ENCODE data around the gene DCLRE1C. TPM values are rescaled to one million over a fixed set of nuclear protein-coding genes. Genes with fewer than 3 reads are reported as not detected.

The DCLRE1C gene
- total RNA-seq, 4 donors from 2014 or later = 7.1 to 17.5 (median 13.0) TPM

GRCh38 chr10:14891151-14891550, 62.7 kb downstream of the DCLRE1C start:
- H3K9me3 ChIP-seq = no peaks in the 10 kb centered on the region
- DNase-seq (ENCODE audit: low spot score in 2 of 2) = no peak
- no peak overlapping the region for H3K27ac ChIP-seq
- no peak for TF ChIP-seq POLR2AphosphoS5 (IDR thresholded peaks at IDR 0.05)
- TF ChIP-seq CTCF (IDR thresholded peaks at IDR 0.05) = no peak
- TF ChIP-seq EP300 (IDR thresholded peaks at IDR 0.05) = no peak
- TF ChIP-seq POLR2A (IDR thresholded peaks at IDR 0.05) = no peak
- H3K36me3 ChIP-seq = no peaks in the 10 kb centered on the region
- WGBS = 92% methylated on average over 1 of the region's 1 CpG
- H3K4me1 ChIP-seq = no peaks in the 10 kb centered on the region
- no peaks in the 10 kb centered on the region for H3K27me3 ChIP-seq
- H3K4me3 ChIP-seq = no peak overlapping the region

GRCh38 chr10:14889318-14889717, 64.6 kb downstream of the DCLRE1C start:
- Histone ChIP-seq H3K4me1 (no peaks in the 10 kb centered on the region), H3K27ac (no peak overlapping the region), H3K4me3 (no peak overlapping the region), H3K9me3 (no peaks in the 10 kb centered on the region), H3K27me3 (no peaks in the 10 kb centered on the region), H3K36me3 (no peaks in the 10 kb centered on the region)
- no peak for DNase-seq (ENCODE audit: low spot score in 2 of 2)
- TF ChIP-seq POLR2AphosphoS5 (IDR thresholded peaks at IDR 0.05) (no peak), CTCF (IDR thresholded peaks at IDR 0.05) (no peak), EP300 (IDR thresholded peaks at IDR 0.05) (no peak), POLR2A (IDR thresholded peaks at IDR 0.05) (no peak)
- 83% methylated on average over 2 of the region's 2 CpGs for WGBS

GRCh38 chr10:14884082-14884481, 69.8 kb downstream of the DCLRE1C start:
- WGBS = 89% methylated on average over 3 of the region's 3 CpGs
- H3K4me3 ChIP-seq = no peak overlapping the region
- H3K9me3 ChIP-seq = no peaks in the 10 kb centered on the region
- H3K27me3 ChIP-seq = no peaks in the 10 kb centered on the region
- TF ChIP-seq POLR2A (IDR thresholded peaks at IDR 0.05) = no peak
- no peak for TF ChIP-seq EP300 (IDR thresholded peaks at IDR 0.05)
- TF ChIP-seq CTCF (IDR thresholded peaks at IDR 0.05) = no peak
- peaks cover 13% of the 10 kb centered on the region for H3K4me1 ChIP-seq
- H3K27ac ChIP-seq = no peak overlapping the region
- DNase-seq (ENCODE audit: low spot score in 2 of 2) = no peak
- H3K36me3 ChIP-seq = no peaks in the 10 kb centered on the region

- Histone ChIP-seq H3K27ac (no peak overlapping the region), H3K4me3 (peak overlapping the region; percentile 72), H3K9me3 (no peaks in the 10 kb centered on the region), H3K27me3 (no peaks in the 10 kb centered on the region), H3K36me3 (no peaks in the 10 kb centered on the region), H3K4me1 (peaks cover 32% of the 10 kb centered on the region)
- 58% methylated on average over 7 of the region's 7 CpGs for WGBS
- no peak for DNase-seq (ENCODE audit: low spot score in 2 of 2)
- TF ChIP-seq POLR2AphosphoS5 (IDR thresholded peaks at IDR 0.05) (no peak), EP300 (IDR thresholded peaks at IDR 0.05) (no peak), POLR2A (IDR thresholded peaks at IDR 0.05) (no peak), CTCF (IDR thresholded peaks at IDR 0.05) (no peak)
These were observed 73.7 kb downstream of the DCLRE1C start for GRCh38 chr10:14880229-14880628.

- no peak for DNase-seq (ENCODE audit: low spot score in 2 of 2)
- Histone ChIP-seq H3K27me3 (no peaks in the 10 kb centered on the region), H3K36me3 (no peaks in the 10 kb centered on the region), H3K27ac (no peak overlapping the region), H3K4me3 (peak overlapping the region; percentile 72), H3K4me1 (peaks cover 32% of the 10 kb centered on the region), H3K9me3 (no peaks in the 10 kb centered on the region)
- TF ChIP-seq POLR2A (IDR thresholded peaks at IDR 0.05) (no peak), CTCF (IDR thresholded peaks at IDR 0.05) (no peak), POLR2AphosphoS5 (IDR thresholded peaks at IDR 0.05) (no peak), EP300 (IDR thresholded peaks at IDR 0.05) (no peak)
- 4% methylated on average over 5 of the region's 5 CpGs for WGBS
These were observed 74.0 kb downstream of the DCLRE1C start for GRCh38 chr10:14879928-14880193.

All from suprapubic skin (tissue), 4 donors.